ENCODE data around the gene IL26.

IL26 gene

GRCh38 chr12:68225576-68226476 lies at the start of gene IL26:
TSS of gene IL26 (minus strand) at chr12:68225810. CDS start at chr12:68225756, 54 bp downstream.
- no peak for DNase-seq

- no peak for DNase-seq
Measured at GRCh38 chr12:68272732-68273131, 47.1 kb upstream of the IL26 start.

GRCh38 chr12:68271346-68271745 lies 45.7 kb upstream of the IL26 start:
- DNase-seq = no peak

- no peak for DNase-seq
Measured at GRCh38 chr12:68270358-68270757, 44.7 kb upstream of the IL26 start.

GRCh38 chr12:68269779-68270178 lies 44.2 kb upstream of the IL26 start:
- no peak for DNase-seq

- no peak for DNase-seq
Measured at GRCh38 chr12:68268967-68269366, 43.4 kb upstream of the IL26 start.

- DNase-seq = no peak
Measured at GRCh38 chr12:68267892-68268396, 42.3 kb upstream of the IL26 start.

- no peak for DNase-seq
Measured at GRCh38 chr12:68264857-68265256, 39.2 kb upstream of the IL26 start.

- DNase-seq = no peak
Measured at GRCh38 chr12:68264158-68264855, 38.7 kb upstream of the IL26 start.

- no peak for DNase-seq
Measured at GRCh38 chr12:68263366-68263765, 37.8 kb upstream of the IL26 start.

GRCh38 chr12:68261896-68262295 lies 36.3 kb upstream of the IL26 start:
- DNase-seq = no peak

- DNase-seq = no peak
Measured at GRCh38 chr12:68260153-68260552, 34.5 kb upstream of the IL26 start.

GRCh38 chr12:68259318-68259940 lies 33.8 kb upstream of the IL26 start:
- no peak for DNase-seq

- no peak for DNase-seq
Measured at GRCh38 chr12:68253504-68253903, 27.9 kb upstream of the IL26 start, which contains the start of gene IL22. TSS of gene IL22 (minus strand) at chr12:68253604. CDS start at chr12:68253448, 156 bp downstream.

- no peak for DNase-seq
Measured at GRCh38 chr12:68252077-68252476, 26.5 kb upstream of the IL26 start.

- DNase-seq = no peak
Measured at GRCh38 chr12:68250454-68250853, 24.8 kb upstream of the IL26 start.

- no peak for DNase-seq
Measured at GRCh38 chr12:68247785-68248184, 22.2 kb upstream of the IL26 start.

- DNase-seq = no peak
Measured at GRCh38 chr12:68246350-68246749, 20.7 kb upstream of the IL26 start.

GRCh38 chr12:68245180-68246021 lies 19.8 kb upstream of the IL26 start:
- no peak for DNase-seq

GRCh38 chr12:68242777-68243176 lies 17.2 kb upstream of the IL26 start:
- DNase-seq = no peak

GRCh38 chr12:68240975-68241374 lies 15.4 kb upstream of the IL26 start:
- DNase-seq = peak; percentile 62

GRCh38 chr12:68240079-68240478 lies 14.5 kb upstream of the IL26 start:
- no peak for DNase-seq

All from RPMI8226 (cell line).